HG03342 (cell line): ENCODE measurements around the gene KATNAL1.

Experiments
- ATAC-seq: cut with Tn5 transposase; IDR thresholded peaks from one replicate; pipeline ENCODE4 v1.9.1; 2021; ENCODE audit warnings: mild to moderate bottlenecking, moderate library complexity; ENCODE audit not compliant: unreplicated experiment

The KATNAL1 gene

DNA sequence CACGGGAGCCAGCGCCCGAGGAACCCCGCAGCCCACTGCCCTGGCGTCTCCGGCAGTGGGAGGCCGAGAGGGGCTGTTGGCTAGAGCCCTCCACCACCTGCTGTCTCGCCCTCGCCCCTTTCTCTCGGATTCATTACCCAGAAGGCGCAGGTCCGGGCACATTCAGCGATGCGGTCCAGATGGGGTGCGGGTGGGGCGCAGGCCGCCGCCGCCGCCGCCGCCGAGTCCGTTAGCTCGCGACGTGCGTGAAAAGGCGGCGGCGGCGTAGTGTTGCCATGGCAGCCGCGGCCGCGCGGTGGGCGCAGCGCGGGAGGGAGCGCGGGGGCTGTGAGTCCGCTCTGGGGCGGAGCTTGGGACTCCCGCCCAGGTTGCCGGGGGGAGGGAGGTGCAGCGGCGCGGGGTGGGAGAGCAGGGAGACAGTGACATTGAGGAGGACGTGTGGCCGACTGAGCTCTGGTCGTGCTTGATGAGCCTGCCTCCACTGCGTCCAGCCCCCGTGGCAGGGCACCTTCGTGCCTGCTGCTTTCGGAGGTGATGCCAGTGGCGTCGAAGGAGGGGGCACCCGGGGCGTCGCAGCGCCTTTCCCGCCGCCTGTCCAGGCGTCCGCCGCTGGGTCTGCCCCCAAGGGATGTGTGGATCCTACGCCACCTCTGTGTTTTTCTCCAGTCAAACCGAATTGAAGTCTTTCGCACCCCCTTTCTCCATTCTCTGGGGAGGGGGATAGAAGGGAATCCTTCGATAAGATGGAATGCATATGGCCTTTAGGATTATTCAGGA, at the start of gene KATNAL1:
TSS of gene KATNAL1 (minus strand) at position 358 of the 777 bp plus-strand sequence. CDS start 23,774 bp downstream, outside the sequence.
- peak; percentile 51 for ATAC-seq

DNA sequence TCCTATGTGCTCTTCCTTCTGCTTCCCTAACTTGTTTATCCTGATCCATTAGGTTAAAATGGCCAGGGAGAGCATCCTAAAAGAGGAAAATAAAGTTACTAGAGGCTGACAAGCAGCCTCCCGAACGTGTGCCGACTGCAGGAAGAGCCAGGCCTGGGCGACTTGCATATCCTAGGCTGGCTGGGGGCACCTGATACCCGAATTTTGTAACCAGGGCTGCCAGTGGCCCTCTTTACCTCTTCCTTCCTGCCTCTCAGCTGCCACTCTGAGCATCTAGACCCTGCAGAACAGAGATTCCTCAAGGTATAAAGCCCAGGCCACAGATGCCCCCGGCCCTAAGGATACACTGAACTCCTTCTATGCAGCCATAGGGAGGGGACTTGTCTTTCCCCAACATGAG, 48.5 kb upstream of the KATNAL1 start:
- ATAC-seq = no peak

DNA sequence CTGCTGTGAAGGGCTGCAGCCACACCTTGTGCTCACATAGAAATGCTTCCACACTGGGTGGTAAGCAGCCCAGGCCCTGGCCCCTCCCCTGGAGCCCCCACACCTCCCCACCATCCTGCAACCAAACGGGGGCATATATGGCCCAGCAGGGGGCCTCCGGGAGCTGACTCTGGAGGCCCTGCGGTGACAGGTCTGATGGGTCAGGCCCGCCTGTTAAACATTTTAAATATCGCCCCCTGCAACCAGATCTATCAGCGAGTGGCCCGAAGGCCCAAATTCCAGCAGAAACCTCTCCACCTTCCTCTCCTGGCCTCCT, 48.0 kb upstream of the KATNAL1 start:
- ATAC-seq = peak; percentile 49

DNA sequence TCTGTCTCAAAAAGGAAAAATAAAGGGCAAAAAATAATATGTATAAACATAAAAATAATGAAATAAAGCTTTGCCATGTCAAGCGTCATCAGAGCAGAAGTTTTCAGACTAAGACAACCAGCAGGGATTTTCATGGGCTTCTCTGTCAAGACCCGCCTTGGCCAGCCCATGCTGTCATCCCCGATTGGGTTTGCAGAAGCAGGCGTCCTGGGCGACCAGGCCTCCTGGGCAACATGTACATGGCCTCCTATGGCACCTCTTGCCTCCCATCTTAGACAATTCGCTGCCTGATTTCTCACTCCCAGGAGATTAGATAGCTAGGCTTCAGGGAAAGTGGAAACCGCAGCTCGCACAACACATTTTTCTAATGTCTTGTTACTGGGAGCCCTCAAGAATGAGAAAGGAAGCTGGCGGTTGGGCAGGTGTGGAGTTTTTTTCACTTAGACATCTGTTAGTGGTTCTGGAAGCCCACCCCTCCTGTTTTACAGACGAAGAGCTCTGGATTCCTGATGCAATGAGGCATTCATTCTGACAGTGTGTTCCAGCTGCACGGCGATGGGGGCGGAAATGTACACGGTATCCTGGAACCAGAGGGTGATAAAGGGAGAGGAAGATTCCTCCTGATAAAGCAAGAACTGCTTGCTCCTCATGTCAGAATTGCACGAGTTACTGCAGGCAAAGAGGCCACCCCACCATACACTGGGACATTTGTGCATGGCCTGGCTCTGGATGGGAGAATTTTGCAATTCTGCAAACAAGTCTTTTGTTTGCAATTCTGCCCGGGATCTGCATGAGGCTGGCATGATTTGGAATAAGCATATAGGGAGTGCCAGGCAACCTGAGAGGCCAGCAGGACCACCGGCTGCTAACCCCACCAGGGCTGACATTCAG, 47.4 kb upstream of the KATNAL1 start:
- no peak for ATAC-seq

DNA sequence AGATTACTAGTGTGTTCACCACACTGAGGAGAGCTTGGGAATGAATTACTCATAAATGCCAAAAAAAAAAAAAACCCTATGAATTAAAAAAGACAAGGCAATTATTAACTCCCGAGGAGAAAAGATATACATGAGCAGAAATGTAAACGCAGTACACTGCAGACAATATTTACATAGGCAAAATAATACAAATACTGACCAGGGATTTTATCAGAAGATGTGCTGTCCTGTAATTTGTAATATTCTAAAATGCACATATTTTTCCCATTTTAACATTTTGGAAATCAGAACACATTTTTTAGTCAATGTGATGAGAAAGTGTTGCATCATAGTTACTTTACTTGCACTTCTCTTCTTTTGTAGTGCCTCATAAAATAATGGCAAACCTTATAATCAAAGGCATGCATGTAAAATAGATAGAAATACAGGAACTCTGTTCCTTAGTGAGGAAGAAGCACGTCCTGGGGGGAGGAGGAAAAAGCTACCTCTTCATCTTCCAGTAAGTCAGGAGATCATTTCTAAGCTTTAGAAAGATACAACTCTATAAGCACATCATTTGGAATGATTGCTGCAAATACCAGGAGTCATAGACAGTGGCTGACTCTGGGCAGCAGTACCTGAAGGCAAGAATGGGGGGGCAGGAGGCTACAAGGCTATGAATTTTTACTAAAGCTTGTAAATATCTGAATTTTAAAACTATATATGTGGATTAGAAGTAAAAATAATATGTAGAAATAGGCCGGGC, 46.3 kb upstream of the KATNAL1 start:
- ATAC-seq = no peak

DNA sequence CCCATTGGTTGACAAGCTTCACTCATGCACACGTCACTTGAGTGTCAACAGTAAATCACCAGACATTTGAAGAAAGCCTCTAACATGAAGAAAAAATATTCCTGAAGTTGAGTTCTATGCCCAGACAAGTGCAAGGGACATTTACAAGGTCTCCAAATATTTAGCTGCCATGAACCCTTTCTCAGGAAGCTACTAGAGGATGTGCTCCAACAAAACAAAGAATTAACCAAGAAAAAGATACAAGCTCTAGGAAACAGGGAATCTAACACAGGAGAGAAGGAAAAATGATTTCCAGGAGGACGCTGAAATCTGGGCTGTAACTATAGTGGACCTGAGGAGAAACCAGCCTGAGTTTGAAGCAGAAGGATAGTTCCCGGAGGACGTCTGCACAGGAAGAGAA, 45.7 kb upstream of the KATNAL1 start:
- no peak for ATAC-seq

DNA sequence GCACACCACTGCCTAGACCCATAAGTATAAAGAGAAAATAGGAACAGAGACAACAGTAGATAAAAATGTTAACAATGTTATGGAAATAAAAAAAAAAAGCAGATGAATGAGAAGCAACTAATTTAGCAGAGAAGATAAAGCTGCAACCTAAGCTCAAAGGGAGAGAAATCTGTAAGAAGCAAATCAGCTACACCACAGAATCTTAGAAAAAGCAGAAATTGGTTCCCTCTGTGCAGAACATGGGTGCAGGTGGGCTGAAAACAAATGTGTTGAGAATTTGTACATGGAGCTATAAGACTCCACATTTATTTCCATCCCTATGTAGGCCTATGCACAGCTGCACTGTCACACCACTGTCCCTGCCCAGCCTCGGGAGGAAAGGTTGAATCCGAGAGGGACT, 44.8 kb upstream of the KATNAL1 start:
- ATAC-seq = no peak

DNA sequence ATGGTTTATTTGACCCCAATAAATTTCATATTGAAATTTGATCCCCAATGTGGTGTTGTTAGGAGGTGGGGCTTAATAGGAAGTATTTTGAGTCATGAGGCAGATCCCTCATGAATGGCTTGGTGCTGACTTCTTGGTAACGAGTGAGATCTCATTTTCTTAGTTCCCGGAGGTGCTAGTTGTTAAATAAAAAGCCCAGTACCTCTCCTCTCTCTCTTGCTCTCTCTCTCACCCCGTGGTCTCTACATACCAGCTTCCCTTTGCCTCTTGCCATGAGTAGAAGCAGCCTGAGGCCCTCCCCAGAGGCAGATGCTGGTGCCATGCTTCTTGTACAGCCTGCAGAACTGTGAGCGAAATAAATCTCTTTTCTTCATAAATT, 39.4 kb upstream of the KATNAL1 start:
- peak; percentile 29 for ATAC-seq

DNA sequence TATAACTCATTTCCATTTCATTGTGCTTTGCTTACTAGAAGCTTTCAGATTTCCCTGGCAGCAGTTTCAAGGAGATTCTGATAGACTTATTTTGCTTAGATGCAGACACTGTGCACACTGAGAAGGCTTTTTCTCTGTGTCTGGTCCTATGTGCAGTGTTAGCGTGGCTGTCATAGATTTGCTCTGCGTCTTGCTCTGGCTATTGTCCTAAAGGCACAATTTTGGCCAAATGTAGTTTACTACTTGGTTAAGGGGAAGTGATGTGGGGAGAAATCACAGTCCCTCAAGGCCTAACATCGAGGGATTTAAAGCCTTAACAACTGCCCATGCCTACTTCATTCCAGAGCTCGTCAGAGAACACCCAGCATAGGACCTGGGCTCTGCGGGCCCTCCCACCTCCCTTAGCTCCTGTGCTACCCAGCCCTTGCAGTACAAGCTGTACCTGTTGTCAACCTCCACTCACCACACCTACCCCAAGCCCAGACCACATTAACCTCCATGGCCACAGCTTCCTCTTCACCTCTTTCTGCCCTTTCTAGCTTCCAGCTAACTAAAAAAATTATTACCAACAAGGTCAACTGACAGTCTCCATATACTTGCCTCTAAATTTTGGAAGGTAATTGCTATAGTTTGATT, 38.9 kb upstream of the KATNAL1 start:
- peak; percentile 78 for ATAC-seq

DNA sequence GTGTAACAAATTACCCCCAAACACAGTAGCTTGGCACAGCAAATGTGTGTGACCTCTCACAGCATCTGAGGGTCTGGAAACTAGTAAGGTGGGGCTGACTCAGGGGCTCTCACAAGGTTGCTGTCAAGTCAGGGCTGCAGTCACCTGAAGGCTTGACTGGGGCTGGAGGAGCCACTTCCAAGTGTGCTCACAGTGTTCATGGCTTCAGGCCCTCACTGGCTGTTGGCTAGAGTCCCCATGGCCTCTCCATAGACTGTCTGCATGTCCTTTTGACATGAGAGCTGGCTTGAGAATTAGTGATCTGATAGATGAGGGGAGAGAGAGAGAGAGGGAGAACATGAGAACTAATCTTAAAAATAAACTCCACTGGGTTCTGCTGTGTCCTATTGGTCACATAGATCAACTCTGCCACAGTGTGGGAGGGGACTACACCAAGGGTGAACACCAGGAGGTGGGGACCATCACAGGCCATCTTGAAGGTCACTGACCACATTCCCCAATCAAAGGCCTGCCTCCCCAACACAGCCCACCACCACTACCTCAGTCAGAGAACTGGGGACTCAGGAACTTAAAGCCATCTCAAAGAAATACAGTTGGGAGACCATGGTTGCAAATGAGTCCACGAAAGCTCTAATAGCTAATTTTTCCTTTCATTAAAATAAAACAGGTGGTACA, 38.2 kb upstream of the KATNAL1 start:
- ATAC-seq = no peak

DNA sequence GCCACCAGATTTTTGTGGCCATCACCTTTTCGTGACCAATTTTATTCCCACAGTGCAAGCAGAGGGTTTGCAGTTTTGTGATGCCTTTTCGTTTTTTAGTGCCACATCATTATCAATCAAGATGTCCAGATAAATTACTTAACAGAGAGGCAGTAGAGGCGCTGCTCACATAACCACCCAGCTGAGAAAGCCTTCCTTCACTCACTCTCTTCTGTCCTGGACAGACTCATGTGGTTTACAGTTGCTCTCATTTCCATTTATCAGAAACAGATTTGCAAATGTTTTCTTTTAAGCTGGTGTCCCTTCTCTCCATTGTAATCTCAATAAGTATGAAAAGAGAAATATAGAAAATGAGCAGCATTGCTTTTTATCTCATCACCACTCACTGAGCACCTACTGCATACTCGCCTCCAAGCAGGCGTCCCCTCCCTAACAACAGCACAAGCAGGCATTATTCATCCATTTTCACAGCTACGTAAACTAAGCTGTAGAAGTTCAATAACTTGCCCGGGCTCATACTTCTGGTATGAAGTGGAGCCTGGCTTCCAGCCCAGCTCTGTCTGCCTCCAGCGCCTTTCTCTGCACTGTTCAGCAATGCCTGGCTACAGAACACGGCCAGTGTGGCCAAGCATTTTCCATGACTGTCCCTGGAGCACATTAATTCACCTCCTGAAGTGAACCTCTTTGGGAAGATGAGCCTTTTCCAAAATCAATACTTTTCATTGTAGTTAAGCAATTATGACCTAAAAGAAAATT, 34.6 kb upstream of the KATNAL1 start:
- ATAC-seq = no peak

DNA sequence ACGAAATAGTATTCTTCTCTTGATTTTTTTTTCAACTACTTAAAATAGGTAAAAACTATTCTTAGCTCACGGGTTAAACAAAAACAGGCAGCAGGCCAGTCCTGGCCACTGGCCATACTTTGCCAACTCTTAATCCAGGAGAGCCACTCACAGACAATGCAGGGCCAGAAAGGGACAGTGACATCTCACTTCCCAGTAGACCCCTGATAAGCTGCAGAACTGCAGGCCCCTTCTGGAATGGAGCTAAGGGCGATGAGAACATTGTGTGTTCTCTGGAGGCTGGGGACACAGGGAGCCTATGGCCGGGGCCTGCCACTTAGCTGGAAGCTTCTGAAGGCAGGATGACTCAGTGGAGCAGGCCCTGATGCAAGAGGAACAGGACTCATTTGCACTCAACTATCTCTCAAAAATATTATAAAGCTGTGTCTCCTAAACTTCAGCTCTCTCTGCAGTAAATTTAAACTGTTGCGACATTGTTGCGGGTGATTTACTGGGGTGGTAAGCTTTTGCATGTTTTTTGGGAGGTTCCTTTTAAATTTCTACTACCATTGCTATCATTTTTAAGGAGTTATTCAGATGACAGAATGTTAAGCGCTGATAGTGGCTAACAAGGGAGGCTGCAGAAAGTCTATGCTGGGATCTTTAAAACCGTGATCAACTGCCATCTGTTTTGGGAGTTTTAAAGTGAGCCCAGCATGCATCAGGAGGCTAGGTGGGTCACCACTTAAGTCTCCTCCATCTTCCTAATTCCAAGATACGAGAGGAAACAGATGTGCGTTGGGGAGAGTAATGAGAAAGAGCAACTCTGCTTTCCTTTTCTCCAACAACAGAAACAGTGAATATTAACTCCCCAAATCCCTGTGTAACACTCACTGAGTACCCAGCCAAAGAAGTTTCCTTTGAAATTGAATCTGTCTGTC, 33.2 kb upstream of the KATNAL1 start:
- ATAC-seq = no peak

DNA sequence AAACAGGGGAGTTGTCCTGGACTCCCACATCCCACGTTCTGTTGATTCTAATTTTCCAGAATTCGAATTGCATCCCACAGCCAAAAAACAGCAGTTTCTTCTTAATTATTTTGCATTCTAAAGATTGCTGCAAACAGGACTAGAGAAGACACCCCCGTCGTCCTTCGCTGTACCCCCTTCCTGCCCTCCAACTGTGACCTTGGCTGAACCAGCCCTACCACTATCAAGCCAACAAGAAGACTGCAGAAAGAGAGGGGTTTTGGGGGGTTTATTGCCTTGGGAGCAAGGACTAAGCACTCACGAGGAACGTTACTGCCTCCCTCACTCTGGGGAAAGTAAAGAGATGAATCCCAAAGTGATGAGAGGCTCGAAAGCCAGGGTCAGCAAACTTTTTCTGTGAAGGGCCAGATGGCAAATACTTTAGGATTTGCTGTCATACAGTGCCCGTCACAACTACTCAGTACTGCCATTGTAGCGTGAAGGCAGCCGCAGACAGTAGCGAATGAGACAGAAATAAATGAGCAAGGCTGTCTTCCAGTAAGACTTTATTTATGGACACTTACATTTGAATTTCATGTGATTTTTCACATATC, 32.5 kb upstream of the KATNAL1 start:
- ATAC-seq = no peak

DNA sequence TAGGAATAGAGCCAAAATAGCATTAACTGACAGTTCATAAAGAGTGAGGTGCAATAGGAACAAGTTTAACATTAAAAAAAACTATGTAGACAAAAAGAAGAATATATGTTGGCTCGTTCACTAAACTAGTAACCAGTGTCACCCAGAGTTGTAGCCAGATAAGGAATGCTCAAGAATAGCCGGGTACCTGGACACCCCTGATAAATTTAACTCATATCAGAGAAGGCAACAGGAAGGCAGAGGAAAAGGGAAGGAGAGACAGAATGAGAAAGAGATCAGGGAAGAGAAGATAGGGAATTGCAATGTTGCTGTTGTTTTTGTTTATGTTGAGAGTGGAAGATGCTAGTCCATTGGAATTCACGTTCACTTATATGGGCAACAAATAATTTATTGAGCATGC, 31.6 kb upstream of the KATNAL1 start:
- ATAC-seq = no peak

DNA sequence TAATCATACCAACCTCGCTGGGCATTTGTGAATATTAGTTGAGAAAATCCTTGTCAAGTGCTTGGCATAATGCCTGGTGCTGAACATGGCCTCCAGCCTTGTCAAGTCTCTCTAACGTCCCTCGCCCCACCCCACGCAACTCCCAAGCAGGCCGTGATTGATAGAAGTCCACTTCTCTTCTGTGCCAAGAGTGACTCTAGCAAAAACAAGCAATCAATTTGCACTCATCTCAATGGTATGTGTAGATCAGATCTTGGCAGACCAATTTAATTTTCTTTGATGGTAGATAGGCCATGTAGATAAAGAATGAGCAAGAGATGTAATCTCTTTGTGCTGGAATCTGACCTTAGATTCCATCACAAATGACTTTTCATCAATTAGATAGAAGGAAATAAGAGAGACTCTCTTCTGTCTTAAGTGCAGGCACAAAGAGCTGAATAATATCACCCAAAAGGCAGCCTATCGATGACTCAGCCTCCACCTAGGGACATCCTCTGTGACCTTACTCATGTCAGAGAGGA, 31.0 kb upstream of the KATNAL1 start:
- no peak for ATAC-seq

DNA sequence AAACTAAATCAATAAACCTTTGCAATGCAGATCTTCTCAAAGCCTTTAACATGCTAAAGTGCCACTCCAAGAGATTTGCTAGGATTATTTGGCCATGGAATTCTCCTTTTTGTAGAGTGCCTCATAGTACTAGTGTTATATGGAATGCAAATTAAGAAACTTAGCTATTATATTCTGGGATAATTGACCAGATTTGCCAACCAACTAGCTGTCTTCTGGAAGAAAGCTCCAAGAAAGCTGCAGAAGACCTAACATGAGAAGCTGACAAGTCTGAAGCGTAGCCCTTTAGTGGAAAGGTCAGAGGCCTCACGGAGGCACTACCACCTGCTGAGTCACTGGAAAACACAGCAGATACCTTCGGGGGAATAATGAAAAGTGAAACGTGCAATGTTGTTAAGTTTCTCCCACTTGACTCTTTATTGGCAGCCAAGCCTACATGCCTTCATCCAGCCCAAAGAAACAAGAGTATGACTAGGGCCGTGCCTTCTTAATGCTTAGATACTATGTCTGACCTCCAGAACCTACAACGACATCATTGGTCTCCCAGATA, 29.8 kb upstream of the KATNAL1 start:
- no peak for ATAC-seq

DNA sequence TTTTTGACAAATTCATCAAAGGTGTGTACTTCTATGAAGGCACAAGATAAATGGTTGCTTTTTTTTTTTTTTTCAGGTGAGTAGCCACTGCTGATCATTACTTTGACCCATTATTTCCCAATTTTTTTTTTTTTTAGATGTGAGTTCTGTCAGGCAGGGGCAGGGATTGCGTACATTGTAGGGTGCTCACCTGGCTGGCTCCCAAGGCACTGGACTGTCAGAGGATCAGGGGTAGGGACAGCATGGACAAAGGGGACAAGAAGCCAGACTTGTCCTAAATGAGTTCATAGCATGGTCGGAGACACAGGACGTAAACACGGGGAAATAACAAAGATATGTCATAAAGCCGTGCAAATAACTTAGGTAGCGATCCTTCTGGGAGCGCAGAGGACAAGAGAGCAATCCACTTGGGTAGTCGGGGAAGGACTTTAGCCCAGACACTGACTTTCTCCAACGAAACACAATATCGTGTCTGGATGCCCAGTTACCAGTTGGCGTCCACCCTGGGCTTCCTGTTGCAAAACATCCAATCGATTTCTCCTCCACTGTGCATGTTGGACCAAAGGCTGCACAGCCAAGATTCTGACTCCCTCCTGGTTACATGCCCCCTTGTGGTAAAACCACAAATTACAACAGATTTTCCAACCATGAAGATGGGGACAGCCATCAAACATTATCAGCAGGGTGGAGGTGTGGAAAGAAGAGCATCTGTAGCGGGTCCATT, 27.5 kb upstream of the KATNAL1 start:
- ATAC-seq = no peak
